Transverse colon (tissue), 4 donors: ENCODE results near the gene CTSA. TPM values are rescaled to one million over a fixed set of nuclear protein-coding genes. Genes with fewer than 3 reads are reported as not detected.

Source experiments
- DNase-seq: peaks from one replicate; pipeline ENCODE4 v3.0.0-alpha.2; 2019
- H3K27ac ChIP-seq, 4 donors: fragments of 200-600 bp; sonication (generic); 2 replicates each; pipeline ENCODE4 v1.5.1; 2016 to 2018; ENCODE audit warnings: inconsistent platforms in 4 of 4
- H3K27me3 ChIP-seq: fragments of 200-600 bp; sonication (generic); 2 replicates; pipeline ENCODE4 v1.5.1; 2017; ENCODE audit warnings: inconsistent platforms
- H3K36me3 ChIP-seq, 4 donors: fragments of 200-600 bp; sonication (generic); 2 replicates each; pipeline ENCODE4 v1.5.1; 2017 to 2019; ENCODE audit warnings: inconsistent platforms in 4 of 4
- H3K4me1 ChIP-seq, 4 donors: fragments of 200-600 bp; sonication (generic); 2 replicates each; pipeline ENCODE4 v1.5.1; 2017 to 2020; ENCODE audit warnings: inconsistent platforms in 4 of 4
- H3K4me3 ChIP-seq, 4 donors: fragments of 200-600 bp; sonication (generic); 1 replicate in 1 of 4; 2 replicates in 3 of 4; pipeline versions ENCODE4 v1.5.1 to v1.6.1; 2017 to 2019; ENCODE audit warnings: inconsistent platforms in 4 of 4
- H3K9me3 ChIP-seq, 2 donors: fragments of 200-600 bp; sonication (generic); 2 replicates each; pipeline ENCODE4 v1.5.1; 2017 to 2019; ENCODE audit warnings: inconsistent platforms in 2 of 2
- CTCF ChIP-seq, 5 experiments: fragments of 200-600 bp in 3 of 5; fragments of 450-650 bp in 2 of 5; sonication (generic) in 3 of 5; IDR thresholded peaks; 1 replicate in 2 of 5; 2 replicates in 3 of 5; pipeline ENCODE4 v1.5.1; 2016 to 2017; ENCODE audit warnings: antibody characterized with exemption in 5 of 5, inconsistent platforms in 3 of 5, mild to moderate bottlenecking in 2 of 5, moderate library complexity in 1 of 5
- EP300 ChIP-seq: sonication (generic); formaldehyde crosslinking; IDR thresholded peaks from one replicate; pipeline ENCODE4 v1.6.1; 2017; ENCODE audit warnings: antibody characterized with exemption, low read depth
- POLR2A ChIP-seq: fragments of 450-650 bp; IDR thresholded peaks from one replicate; pipeline ENCODE4 v1.6.1; 2016; ENCODE audit warnings: antibody characterized with exemption, mild to moderate bottlenecking, moderate library complexity
- POLR2AphosphoS5 ChIP-seq, 3 donors: sonication (generic); formaldehyde crosslinking; IDR thresholded peaks; one replicate each; pipeline ENCODE4 v1.6.1; 2016; ENCODE audit warnings: antibody characterized with exemption in 3 of 3
- WGBS, 2 donors: methylation state at CpG; one replicate each; pipeline ENCODE4 v1.1.5; 2018; ENCODE audit warnings: low coverage in 1 of 2; 5-methylcytosine and 5-hydroxymethylcytosine counted together
- in situ Hi-C, 4 donors: fragments of 200-750 bp; cut with MboI; loops; one replicate each; pipeline versions ENCODE4 v1.15.0 to v1.15.1; 2017; ENCODE audit warnings: low sequenced_read_pairs in 3 of 4, low pct_ligation_motif_present in 1 of 4, low pct_unique_long_range_greater_than_20kb in 1 of 4
- intact Hi-C: fragments of 100-400 bp; cut with DNase I; formaldehyde crosslinking; loops from one replicate; pipeline ENCODE4 v1.15.1; 2023; ENCODE audit warnings: low total_unique reads
- total RNA-seq, 4 donors: library from RNA; depleted of rRNA; stranded (reverse); fragments of >200 nt; gene quantifications; one replicate each; pipeline ENCODE4 v1.1.0, GENCODE V29; 2016

Gene CTSA
- total RNA-seq, 4 donors from 2014 or later: 197 to 971 (median 466) TPM

GRCh38 chr20:45857114-45857881, 33.8 kb upstream of the CTSA start, which contains the start of the genes ACOT8 and ZSWIM3:
Gene ACOT8 (minus strand): TSS chr20:45857392. CDS start chr20:45857315, 77 bp downstream.
Gene ZSWIM3 (plus strand): TSS chr20:45857614. CDS start chr20:45857826, 212 bp downstream.
- no peaks in the 10 kb centered on the region for H3K27me3 ChIP-seq
- peak; percentile 95 for DNase-seq
- H3K4me3 ChIP-seq: peak within 1 kb of the TSS; percentile 72 to 95 (median 87)
- TF ChIP-seq CTCF (IDR thresholded peaks at IDR 0.05) (no peak), POLR2A (peak; percentile 84), POLR2AphosphoS5 (IDR thresholded peaks at IDR 0.05) (peak; percentile 76 to 87 (median 85))
- H3K27ac ChIP-seq: peak within 1 kb of the TSS; percentile 84 to 92 (median 89)
- 1% methylated on average over 30 of the region's 36 CpGs; no CpG with 5 or more reads in 1 of the 2 donors for WGBS, 2 donors
- peaks cover 13 to 63% (median 33%) of the 10 kb centered on the region in 4 donors for H3K4me1 ChIP-seq
- in situ Hi-C loops (no loop called here), intact Hi-C loops (no loop called here)
- peaks cover 0 to 7% (median 0%) of the 10 kb centered on the region in 4 donors for H3K36me3 ChIP-seq
- no peaks in the 10 kb centered on the region for H3K9me3 ChIP-seq

- H3K4me1 ChIP-seq: peaks cover 13 to 68% (median 36%) of the 10 kb centered on the region in 4 donors
- TF ChIP-seq EP300 (no peak), POLR2A (no peak), CTCF (IDR thresholded peaks at IDR 0.05) (no peak), POLR2AphosphoS5 (IDR thresholded peaks at IDR 0.05) (no peak)
- intact Hi-C loops: no loop called here
Measured at GRCh38 chr20:45857882-45858216, 33.3 kb upstream of the CTSA start.

GRCh38 chr20:45859916-45860315, 31.2 kb upstream of the CTSA start:
- no peaks in the 10 kb centered on the region for H3K9me3 ChIP-seq

More at GRCh38 chr20:45857882-45858216, 33.3 kb upstream of the CTSA start:
- Histone ChIP-seq H3K27ac (peak overlapping the region; percentile 84 to 92 (median 89)), H3K4me3 (peak overlapping the region; percentile 55 to 95 (median 82)), H3K36me3 (peaks cover 0 to 7% (median 0%) of the 10 kb centered on the region in 4 donors), H3K9me3 (no peaks in the 10 kb centered on the region), H3K27me3 (no peaks in the 10 kb centered on the region)
- in situ Hi-C loops: no loop called here
- 7 to 50% methylated on average over 1 to 10 of the region's 13 CpGs for WGBS, 2 donors
- no peak for DNase-seq

More at GRCh38 chr20:45859916-45860315, 31.2 kb upstream of the CTSA start:
- TF ChIP-seq CTCF (IDR thresholded peaks at IDR 0.05) (no peak), POLR2A (no peak), EP300 (no peak), POLR2AphosphoS5 (IDR thresholded peaks at IDR 0.05) (no peak)
- Histone ChIP-seq H3K27ac (no peak overlapping the region), H3K27me3 (no peaks in the 10 kb centered on the region), H3K4me3 (no peak overlapping the region), H3K36me3 (no peaks in the 10 kb centered on the region), H3K4me1 (peaks cover 13 to 73% (median 36%) of the 10 kb centered on the region in 4 donors)
- DNase-seq: no peak
- in situ Hi-C loops: no loop called here
- 95 to 98% methylated on average over 3 to 5 of the region's 5 CpGs for WGBS, 2 donors
- intact Hi-C loops: no loop called here
